ENCODE measurements around the gene KRT3. TPM values are rescaled to one million over a fixed set of nuclear protein-coding genes. Genes with fewer than 3 reads are reported as not detected.
A peak's percentile ranks its signal among the peaks of the same experiment; 100 is the strongest.

Gene KRT3
- total RNA-seq = not detected in 2 replicates

GRCh38 chr12:52795694-52796428, at the start of gene KRT3:
TSS of gene KRT3 (minus strand) at chr12:52796117. CDS start at chr12:52796042, 75 bp downstream.
- no peak for DNase-seq

GRCh38 chr12:52844386-52844785, 48.5 kb upstream of the KRT3 start:
- DNase-seq = no peak

- no peak for DNase-seq
Observed at GRCh38 chr12:52839436-52840105, 43.7 kb upstream of the KRT3 start.

GRCh38 chr12:52838609-52839435, 42.9 kb upstream of the KRT3 start:
- DNase-seq = no peak

- no peak for DNase-seq
Observed at GRCh38 chr12:52837781-52838608, 42.1 kb upstream of the KRT3 start.

- DNase-seq = peak; percentile 58
Observed at GRCh38 chr12:52837413-52837741, 41.5 kb upstream of the KRT3 start.

- no peak for DNase-seq
Observed at GRCh38 chr12:52836491-52837412, 40.8 kb upstream of the KRT3 start.

- DNase-seq = peak; percentile 55
Observed at GRCh38 chr12:52836042-52836466, 40.1 kb upstream of the KRT3 start.

- no peak for DNase-seq
Observed at GRCh38 chr12:52835271-52836041, 39.5 kb upstream of the KRT3 start.

- DNase-seq = no peak
Observed at GRCh38 chr12:52834727-52835001, 38.7 kb upstream of the KRT3 start.

- DNase-seq = no peak
Observed at GRCh38 chr12:52833922-52834726, 38.2 kb upstream of the KRT3 start, which contains the start of gene KRT79. TSS of gene KRT79 (minus strand) at chr12:52834311. CDS start at chr12:52834260, 51 bp downstream.

GRCh38 chr12:52832985-52833905, 37.3 kb upstream of the KRT3 start:
- no peak for DNase-seq

GRCh38 chr12:52832451-52832850, 36.5 kb upstream of the KRT3 start:
- no peak for DNase-seq

- DNase-seq = no peak
Observed at GRCh38 chr12:52831251-52831650, 35.3 kb upstream of the KRT3 start.

- DNase-seq = no peak
Observed at GRCh38 chr12:52829986-52830770, 34.3 kb upstream of the KRT3 start.

GRCh38 chr12:52828591-52829021, 32.7 kb upstream of the KRT3 start:
- DNase-seq = no peak

- DNase-seq = no peak
Observed at GRCh38 chr12:52828156-52828555, 32.2 kb upstream of the KRT3 start.

Data from dermis blood vessel endothelial cell (primary cell).